HG03060 (cell line): Measurements from ENCODE around the gene SEZ6.

Source experiments
- ATAC-seq: cut with Tn5 transposase; IDR thresholded peaks from one replicate; pipeline ENCODE4 v1.9.1; 2021; ENCODE audit warnings: low read depth, moderate number of reproducible peaks; ENCODE audit not compliant: unreplicated experiment

SEZ6 gene

DNA sequence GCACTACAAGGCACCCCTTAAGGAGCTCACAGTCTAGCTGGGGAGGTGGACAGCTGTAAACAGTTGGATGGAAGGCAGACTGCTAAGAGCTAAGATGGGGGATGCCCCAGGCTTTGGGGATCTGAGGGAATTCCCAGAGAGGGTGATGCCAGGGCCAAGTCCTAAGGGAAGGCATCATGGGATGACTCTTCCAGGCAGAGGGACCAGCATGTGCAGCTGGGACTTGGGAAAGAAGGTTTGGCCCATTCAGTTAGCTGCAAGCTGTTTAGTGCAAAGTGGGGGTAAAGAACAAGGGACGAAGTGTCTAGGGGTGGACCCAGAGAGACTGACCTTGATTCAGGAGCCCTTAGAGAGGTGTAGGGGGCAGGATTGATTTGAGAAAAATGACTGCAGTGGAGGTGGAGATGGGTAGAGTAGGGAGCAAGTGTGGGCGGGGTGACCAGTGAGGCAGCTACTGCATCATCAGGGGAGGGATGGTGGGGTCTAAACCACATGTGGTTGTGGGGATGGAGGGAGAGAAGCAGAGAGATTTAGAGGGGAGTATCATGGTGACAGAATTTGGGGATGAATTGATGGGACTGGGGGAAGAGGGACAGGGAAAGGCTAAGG is 27.4 kb downstream of the SEZ6 start:
- ATAC-seq, result no peak

DNA sequence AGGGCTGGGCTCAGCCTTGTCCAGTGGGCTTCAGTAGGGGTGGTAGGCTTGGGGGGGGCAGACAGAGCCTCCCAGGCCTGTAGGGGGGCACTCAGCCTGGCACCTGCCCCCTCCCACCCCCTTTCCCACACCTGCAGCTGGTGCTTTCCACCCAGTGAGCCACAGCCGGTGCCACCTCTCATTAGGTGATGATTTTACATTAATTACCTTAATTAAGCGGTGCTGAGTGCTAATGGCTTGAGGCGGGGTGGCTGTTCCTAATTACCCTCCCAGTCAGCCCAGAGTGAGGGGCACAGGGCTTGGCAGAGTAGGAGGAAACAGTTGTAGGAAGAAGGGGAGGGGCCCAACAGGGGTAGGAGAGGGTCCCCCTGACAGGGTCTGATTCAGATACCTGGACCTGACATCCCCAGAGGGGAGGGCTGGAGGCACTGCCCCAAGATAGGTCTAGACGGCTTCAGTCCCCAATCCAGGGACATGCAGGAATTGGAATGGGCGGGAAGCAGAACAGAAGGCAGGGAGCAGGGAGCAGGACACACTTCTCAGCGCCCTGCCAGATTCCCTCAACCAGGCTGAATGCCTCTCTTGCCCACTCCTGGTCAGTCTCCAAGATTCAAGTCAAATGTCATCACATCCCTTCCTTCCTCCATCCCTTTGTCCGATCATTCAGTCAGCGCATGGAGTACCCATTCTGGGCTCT is 28.0 kb downstream of the SEZ6 start:
- no peak for ATAC-seq

DNA sequence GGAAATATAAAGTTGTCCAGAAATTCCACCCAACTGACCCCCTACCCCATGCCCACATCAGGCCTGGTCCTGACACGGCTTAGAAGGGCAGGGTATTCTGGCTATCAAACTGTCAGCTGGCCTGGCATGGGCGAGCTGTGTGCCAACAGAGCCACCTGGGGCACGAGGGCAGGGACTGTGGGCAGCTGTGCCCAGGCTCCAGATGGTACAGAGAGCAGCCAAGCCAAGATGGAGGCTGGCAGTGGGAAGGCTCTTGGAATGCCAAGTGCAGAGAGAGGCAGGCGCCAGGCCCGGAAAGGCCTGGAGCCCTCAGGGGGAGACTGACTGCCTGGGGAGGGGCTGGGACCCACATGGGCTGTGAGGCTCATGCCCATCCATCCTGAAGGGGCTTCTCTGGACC is 30.2 kb downstream of the SEZ6 start:
- ATAC-seq, result no peak

DNA sequence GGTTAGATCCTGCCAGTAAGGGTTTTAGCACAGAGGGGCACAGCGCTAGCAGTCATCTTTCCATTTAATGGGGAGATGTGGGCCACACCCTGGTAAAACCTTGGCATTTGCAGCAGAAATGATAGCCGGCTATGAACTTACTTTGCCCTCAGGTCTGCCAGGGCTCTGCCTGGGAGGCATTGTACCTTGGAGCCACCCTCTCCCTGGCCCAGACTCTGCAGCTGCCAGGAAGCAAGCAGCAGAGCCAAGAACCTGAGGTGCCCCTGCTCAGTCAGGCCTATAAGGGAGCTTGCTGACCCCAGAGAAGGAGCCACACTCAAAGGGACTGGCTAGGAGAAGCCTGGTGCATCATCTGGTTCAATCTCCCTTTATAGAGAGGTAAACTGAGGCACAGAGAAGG is 30.8 kb downstream of the SEZ6 start:
- no peak for ATAC-seq

DNA sequence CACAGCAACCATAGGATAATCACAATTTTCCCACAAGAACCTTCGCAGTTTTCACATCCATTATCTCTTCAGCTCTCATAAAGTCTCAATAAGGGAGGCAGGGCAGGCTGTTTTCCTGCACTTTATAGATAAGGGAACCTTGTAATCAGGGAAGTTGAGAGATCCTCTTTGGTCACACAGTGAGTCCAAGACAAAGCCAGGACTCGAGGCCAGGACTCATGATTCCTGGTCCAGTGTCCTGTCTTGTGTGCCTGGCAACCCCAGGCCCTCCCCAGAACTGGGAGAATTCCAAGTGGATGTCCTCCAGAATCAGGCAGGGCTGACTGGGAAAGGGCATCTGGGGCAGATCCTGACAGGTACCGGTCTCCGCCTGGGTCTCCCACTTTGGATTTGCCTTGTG is 31.4 kb downstream of the SEZ6 start:
- ATAC-seq, result no peak

DNA sequence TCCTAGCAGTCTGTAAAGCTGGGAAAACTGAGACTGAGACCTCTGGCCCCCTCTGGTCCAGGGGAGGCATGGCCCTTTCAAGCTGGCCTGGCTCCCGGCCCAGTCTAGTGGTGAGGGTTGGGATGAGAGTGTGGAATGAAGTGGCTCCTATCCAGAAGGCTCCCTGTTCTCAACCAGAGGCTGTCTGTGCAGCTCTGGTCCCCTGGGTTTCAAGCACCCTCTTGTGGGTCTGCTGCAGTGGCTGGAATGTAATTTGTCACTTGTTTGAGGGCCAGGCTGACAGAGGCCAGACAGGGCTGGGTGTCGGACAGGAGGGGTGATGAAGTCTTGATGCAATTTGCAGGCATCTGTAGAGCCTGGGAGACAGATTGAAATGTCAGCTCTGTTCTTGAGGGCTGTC is 32.4 kb downstream of the SEZ6 start:
- no peak for ATAC-seq

DNA sequence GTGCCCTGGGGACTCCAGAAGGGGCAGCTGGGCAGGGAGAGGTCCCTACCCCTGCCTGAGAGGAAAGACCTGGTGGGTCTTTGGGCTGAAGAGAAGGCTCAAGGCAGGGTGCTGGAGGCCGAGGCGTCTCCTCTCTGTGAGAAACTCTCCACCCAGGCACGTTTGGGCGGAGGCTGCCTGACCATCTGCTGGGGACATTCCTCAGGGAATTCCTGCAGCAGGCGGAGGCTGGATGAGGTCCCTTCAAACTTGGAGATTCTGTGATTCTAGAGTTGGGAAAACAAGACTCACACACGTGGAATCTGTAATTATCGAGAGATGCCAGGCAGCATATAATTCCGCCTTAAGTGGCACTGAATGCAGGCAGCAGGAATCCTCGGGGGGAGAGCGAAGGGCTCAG is 33.4 kb downstream of the SEZ6 start:
- no peak for ATAC-seq

DNA sequence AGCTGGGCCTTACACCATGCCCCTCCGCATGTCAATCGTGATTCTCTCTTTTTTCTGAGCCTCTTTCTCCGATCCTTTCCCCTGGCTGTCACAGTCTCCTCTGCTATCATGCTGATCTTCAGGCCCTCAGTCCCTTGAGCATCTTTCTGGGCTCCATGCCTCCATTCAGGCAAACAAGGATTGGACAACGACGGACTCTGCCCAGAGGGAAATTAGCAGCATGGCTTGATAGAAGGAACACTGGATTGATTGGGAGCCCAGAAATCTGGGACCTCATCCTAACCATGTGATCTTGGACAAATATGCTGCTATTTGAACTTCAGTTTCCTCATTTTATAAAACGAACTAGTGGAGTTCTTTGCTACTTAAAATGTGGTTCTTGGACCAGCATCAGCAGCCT is 35.0 kb downstream of the SEZ6 start:
- ATAC-seq, result no peak

DNA sequence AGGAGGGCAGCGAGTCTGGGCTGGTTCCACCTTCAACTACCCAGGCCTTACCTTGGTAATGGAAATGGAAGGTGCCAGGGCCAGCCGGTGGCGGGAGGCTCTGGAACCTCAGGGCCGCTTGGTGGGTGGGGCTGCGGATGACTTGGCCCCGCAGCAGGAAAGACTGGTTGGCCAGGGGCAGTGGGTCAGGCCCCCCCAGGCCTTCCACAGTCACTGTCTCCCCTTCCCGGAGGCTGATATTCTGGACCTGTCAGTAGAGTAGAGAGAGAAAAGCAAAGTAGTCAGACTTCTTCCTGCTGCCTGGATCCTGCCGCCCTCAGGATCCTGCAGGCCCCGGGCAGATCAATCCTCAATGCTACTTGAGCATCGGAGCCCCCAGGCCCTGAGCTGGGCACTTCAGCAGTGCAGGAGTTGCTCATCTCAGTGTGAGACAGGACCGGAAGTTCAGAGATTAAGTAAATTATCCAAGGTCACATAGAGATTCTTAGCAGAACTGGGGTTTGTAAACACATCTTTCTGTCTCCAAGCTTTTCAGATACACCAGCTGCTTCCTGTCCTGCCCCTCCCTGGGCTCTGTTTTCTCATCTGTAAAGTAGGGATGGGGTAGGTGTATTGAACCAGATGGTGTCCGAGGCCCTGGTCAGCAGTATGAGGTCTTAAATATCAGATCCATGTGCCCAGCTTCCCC is 36.0 kb downstream of the SEZ6 start:
- no peak for ATAC-seq

DNA sequence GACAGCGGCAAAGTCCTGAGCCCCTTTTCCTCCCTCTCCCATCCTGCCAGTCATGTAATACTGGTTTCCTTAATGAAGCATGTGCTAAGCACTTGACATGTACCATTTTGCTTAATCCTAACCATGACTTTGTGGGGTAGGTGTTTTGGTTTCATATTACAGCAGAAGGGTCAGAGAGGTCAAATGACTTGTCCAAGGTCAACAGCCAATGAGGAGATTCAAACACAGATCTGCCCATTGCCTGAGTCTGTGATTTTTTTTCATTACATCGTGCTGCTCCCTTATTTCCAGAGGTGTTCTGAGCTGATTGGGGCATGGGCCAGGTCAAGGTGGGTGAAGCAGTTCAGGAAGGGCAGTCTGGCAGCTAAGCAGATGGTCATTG is 36.9 kb downstream of the SEZ6 start:
- no peak for ATAC-seq

DNA sequence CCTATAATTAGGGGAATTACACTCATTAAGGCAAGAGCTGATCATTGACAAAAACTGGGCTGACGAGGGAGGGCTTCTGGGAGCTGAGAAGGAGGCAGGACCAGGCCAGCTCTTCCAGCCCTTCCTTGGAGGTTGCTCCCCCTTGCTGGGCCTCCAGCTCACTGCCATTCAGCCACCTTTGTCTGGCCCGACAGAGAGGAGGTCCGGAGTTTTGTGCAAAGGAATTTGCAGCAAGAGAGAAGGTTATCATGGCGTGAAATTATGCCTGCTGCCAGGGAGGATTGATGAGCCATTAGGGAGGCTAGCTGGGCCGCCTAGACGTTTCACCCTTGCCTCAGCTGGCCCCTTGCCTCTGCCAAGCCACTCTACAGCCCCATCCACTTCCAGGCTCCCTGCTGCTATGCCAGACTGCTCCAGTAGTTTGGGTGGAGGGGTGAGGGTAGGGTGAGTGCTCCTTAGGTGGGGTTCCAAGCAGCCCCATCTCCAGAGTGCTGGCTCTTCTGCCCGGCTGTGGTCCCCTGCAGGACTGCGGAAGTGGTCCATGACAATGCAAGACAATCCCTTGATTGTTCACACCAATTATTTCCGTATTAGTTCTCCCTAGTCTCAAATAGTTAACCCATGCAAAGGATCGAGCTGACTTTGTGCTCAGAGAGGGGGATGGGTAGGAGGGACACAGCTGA is 37.5 kb downstream of the SEZ6 start:
- ATAC-seq, result no peak

DNA sequence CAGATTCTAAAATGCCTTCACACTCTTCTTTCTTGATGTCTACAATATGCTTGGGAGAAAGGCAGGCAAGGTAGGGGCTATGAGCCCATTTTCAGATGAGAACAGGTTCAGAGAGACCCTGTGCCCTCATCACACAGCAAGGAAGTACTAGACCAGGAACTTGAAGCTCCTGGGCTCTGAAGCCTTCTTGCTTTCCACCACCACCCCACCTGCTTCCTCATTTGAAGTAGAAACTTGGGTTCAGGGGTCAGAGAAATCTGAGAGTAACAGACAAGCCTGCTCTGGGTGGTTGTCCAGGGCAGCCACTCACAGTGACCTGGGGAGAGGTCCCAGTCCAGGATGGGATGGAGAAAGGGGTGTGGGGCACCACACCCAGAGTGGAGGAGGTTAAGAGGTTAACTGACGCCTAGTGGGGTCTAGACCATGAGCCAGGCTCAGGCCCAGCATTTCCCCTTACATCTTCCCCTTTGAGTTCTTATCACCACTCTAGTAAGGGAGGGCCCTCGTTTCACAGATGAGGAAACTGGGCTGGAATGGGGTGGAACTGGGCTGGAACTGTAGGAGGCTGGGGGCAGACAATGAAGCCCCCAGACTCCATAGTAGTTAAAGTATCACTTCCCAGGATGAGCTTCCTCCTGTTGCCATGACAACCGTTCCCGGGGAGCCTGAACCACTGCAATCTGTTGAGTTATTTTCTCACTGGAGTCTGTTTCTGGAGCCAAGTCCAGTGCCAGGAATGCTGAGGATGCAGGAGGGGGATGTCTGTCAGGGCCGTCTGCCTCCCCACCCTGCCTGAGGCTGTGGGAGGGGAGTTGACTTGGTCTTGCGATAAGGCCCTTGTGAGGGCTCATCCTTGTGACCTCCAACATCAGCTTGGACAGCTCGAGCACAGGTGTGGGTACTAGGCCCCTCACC is 38.4 kb downstream of the SEZ6 start:
- no peak for ATAC-seq

DNA sequence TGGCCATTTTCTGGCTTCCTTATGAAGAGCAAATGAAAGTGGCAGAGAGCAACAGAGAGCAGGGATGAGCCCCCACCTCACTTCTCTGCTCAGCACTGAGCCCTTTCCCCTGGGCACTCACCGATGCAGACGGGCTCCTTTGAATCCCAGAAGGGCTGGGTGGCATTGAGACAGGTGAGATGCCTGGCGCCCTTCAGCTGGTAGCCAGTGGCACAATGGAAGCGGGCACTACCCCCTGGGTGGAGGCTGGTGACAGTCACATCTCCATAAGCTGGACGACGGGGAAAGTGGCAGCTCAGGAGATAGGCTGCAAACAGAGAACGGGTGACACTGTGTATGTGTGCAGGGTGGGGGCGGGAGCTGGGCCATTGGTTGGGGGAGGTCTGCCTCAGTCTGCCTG is 42.0 kb downstream of the SEZ6 start:
- ATAC-seq, result no peak

DNA sequence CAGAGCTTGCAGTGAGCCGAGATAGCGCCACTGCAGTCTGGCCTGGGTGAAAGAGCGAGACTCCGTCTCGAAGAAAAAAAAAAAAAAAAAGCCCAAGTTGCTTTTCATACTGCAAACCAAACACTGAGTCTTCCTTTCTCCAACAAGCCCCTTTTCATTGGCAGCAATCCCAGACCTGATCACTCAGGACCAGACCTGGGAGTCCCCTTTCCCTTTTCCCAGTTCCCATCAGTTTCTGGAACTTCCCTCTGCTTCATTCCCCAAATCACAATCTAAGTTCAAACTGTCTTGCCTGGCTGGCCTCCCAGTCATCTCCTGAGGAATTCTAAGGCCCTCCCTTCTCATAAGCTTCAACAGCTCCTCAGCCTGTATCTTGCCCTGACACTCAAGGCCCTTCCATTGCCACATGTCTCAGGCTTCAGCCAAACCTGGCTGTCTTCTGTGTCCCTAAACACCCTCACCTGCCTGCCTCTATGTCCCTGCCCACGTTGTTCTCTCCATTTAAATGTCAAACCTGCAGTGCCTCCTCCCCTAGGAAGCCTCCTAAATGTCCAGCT is 42.7 kb downstream of the SEZ6 start:
- ATAC-seq, result no peak

DNA sequence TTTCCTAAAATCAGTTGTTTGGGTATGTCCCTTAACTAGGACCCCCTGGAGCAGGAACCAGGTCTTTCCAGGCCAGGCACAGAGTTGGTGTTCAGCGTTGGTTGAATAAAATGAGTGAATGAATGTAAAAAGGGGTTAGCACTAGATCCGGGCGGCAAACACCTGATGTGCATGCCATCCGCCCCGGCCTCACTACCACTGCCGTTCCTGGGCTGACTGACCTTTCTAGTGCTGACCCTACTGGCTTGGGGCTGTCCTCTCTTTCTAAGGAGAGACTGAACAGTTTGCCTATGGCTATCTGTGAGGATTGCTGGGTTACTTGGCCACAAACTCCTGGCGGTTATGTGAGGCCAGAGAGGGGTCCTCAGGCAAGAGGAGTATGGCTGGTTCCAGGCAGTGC is 44.4 kb downstream of the SEZ6 start:
- no peak for ATAC-seq

DNA sequence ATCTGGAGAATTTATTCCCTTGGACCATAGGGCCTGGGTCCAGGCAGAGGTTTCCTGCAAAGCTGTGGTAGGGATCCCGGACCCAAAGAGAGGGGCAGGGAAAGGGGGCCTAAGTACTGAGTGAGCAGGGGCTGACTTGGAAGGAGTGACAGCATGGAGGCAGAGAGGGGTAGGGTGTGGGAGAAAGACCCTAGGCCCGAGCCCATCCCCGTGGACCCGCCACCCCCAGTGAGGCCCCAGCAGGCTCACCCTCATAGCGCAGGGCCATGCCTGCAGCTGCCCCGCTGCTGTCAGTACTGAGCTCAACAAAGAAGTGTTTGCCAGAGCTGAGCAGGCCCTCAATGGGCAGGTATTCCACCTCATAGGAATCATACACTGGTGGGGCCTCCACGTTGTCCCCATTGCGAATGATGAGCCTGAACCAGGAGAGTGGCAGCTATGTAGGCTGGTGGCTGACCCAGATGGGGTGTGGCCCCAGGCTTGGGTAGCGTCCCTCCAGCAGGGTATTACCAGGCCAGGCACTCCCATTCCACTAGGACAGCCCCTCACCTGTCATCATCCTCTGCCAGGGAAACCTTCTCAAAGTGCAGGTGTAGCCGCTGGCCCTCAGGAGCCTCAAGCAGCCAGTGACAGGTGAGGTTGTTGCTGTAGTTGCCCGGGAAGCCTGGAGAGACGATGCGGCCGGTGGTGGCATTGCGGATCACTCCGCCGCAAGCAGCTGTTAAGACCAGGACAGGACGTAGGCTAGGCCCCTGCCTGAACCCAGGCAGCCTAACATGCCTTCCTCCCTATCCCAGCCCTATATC is 45.4 kb downstream of the SEZ6 start:
- ATAC-seq, result no peak

DNA sequence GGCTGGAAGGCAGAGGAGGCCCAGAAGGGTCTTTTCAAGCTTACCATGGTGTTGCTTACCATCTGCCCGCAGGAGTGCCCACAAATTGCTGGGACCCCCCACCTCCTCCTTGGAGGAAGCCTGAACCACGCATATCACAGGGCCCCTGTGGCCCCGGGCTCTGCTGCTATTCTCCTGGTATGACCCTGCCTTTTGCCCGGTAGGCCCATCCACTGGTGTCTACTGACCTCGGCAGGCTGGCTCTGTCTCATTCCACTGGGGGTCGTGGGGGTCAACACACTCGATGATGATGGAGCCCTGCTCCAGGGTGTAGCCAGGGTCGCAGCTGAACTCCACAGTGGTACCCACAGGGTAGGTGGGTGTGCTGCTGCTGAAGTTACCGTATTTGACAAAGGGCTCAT is 46.4 kb downstream of the SEZ6 start:
- no peak for ATAC-seq

DNA sequence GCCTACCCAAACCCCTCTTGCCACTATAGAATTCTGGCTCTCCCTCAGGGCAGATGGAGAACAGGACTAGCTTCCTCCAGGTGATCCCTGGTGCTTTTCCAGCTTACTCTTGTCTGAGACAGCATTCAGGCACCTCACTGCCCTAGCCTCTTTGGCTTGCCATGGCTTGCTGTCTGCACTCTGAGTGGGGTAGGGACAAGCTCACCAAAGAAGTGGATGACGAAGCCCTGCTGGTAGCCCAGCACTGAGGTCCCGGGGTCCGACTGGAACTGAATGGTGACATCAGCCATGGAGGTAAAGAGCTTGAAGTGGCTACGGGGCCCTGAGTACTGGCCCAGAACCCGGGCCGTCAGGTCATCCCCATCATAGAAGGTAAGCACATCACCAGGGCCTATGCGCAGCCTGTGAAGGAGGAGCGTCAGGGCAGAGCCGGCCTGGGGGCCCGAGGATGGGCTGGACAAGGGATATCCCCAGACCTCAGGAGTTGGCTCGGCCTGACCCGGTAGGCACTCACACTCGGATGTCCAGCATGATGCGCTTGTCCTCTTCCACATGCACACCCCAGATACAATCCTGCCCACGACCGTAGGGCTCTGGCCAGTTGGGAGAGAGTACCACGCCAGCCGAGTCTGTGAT is 46.9 kb downstream of the SEZ6 start:
- no peak for ATAC-seq

DNA sequence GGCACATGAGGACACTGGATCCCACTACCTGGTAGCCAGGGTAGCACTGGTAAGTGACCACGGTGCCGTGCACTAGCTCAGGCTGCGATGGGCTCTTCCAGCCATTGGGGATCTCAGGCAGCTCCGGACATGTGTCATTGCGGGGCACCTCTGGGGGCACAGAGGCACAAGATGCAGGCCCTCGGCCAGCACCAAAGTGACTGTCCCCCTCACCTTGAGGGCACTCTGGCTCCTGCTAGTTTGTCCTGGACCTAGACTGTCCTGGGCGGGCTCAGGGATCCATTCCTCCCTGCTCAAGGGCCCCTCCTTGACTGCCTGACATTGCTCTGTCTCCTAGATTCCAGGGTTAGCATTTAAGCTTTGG is 47.9 kb downstream of the SEZ6 start:
- ATAC-seq, result no peak
